Activated T-cell treated with anti-CD3 and anti-CD28 coated beads, Interleukin-2, amount 50 U/mL, for 1 hour (primary cell): ENCODE results near the gene PHKB.
"Not testable (repeated sequence)": the region's sequence is repeated elsewhere in the genome, so short reads cannot be mapped to it uniquely, and the experiment has no call there.

Experiments used
- DNase-seq: peaks from one replicate; pipeline ENCODE4 v3.0.0-alpha.2; 2020

Gene PHKB

DNA sequence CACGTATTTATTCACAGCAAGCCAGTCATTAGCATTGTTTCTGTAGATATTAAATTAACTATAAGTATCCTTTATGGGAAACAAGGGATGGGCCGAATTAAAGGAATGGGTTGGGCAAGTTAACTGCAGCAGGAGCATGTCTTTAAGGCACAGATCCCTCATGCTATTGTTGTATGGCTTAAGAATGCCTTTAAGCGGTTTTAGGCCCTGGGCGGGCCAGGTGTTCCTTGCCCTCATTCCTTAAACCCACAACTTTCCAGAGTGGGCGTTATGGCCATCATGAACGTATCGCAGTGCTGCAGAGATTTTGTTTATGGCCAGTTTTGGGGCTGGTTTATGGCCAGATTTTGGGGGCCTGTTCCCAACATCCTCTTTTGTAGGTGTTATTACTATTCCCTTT is 9.1 kb downstream of the PHKB start:
- DNase-seq, result no peak

DNA sequence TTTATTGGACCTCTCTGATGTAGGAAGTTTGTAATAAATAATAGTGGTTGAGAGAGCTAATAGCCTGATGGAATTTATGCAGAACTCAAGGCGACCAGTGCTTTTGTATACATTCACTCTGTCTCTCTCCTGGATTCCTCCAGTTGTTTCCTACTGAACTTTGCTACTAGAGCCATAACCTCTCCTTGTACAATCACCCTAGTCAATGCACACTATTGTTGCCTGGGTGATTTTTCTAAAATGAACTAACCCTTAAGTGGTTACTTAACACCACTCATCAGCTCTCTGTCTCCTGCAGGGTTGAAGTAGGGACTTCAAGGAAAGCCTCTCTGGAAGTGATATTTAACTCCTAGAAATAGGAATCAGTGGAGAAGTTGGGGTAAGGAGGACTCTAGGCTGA is 9.7 kb downstream of the PHKB start:
- no peak for DNase-seq

DNA sequence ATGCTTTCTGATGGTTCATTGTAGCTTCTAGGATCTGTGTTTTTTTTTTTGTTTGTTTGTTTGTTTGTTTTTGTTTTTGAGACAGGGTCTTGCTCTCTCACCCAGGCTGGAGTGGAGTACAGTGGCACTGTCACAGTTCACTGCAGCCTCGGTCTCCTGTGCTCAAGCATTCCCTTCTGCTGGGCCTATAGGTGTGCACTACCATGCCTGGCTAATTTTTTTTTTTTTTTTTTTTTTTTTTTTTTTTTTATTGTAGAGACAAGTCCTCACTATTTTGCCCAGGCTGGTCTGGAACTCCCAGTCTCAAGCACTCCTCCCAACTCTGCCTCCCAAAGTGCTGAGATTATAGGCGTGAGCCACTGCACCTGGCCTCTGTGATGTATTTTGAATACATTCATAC is 11.9 kb downstream of the PHKB start:
- not testable (repeated sequence) for DNase-seq

GRCh38 chr16:47473792-47474191 is 12.7 kb downstream of the PHKB start:
- DNase-seq, result no peak

- no peak for DNase-seq
Observed at GRCh38 chr16:47475786-47476185, 14.7 kb downstream of the PHKB start.

DNA sequence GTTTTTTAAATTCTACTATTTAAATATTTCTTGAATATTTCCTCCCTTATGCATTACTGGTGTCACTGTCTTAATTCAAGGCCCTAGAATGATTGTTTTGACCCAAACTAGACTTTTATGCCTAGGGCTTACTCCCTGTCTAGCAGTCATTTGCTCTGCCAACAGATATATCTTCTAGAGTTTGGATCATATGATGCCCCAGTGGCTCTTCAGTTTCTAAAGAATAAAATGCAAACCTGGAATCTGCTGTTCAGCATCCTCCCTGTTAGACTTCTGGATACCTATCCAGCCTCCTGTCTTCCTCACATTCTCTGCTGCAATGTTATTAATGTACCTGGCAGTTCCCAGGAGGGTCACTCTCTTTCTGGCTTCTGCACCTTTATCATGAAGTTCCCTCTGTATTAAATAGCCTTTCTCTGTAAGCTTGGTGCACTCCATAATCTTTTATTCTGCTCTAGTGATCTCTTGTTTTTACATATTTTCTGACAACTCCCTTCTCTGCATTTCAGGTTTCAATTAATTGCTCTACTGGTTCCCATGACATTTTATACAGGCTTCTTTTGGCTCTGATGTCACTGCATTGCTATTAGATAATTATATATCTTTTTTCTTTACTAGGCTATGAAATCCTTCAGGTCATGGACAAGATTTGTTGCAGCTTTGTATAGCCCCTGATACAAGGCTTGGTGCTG is 15.7 kb downstream of the PHKB start:
- no peak for DNase-seq

DNA sequence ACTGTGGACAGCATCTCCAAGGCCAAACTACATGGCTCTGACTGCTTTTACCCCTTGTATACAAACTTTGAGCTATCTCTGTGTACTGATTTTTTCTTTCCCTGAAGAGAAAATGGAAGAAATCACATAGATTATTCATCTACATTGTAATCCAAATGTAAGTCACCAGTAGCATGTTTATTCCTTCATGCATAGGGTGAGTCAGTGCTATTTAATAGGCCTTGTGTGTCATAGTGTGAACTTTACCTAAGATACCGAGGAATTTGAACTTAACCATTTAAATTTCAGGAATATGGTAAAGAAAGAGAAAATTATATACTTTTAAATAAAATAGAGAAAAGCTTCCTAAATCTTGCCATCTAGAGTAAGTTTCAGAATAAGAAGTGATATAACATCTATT is 16.5 kb downstream of the PHKB start:
- no peak for DNase-seq

DNA sequence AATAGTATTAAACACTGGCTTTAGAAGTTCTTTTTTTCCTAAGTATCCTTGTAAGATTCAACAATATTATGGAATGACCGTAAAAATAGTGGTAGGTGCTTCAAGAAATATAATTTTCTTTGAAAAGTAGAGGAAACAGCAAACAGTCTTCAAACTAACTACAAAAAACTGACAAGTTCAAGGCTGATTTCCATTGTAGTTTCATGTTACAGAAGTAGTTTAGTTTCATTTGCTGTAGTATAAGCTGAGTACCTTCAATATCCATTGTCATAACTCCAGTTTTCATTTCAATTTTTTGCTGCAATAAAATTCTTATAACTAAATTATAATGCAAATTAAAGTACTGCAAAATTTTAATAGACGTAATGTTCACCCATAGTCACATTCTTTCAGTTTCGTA is 19.3 kb downstream of the PHKB start:
- no peak for DNase-seq

GRCh38 chr16:47481698-47482374 is 20.7 kb downstream of the PHKB start:
- DNase-seq, result no peak

GRCh38 chr16:47483616-47484015 is 22.5 kb downstream of the PHKB start:
- no peak for DNase-seq

DNA sequence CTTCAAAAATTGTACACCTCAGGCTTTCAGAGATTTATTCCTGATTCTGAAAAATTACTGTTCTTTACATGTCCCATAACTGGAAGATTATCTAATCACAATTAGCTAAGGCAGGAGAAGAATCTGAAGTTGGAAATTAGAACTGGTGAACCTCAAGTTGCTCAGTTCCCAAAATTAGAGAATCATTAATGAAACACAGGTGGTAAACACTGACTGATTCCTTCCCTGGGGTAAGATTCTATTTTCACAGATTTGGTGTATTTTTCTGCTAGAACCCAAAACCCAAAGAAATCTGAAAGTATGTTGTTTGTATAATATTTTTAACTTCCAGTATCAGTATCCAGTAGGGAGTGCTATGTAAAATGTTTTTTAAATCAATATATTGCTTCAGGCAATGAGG is 25.7 kb downstream of the PHKB start:
- DNase-seq, result no peak

GRCh38 chr16:47488051-47488450 is 26.9 kb downstream of the PHKB start:
- DNase-seq, result no peak

DNA sequence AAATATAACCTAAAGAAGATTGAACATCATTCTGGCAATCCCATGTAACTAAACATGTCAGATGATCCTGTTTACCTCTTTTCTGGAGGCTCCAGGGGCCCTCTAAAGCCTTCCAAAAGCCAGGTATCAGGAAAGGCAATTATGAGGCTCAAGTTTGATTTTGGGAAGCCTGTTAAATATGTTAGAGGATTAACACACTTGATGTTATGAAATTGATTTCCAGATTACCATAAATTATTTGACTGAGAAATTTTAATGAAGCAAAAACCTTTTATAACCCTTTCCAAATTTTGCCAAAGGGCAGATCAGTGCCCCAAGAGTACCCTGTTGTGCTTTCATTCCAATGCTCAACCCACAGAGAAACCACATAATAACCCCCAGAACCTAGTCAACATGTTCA is 29.3 kb downstream of the PHKB start:
- no peak for DNase-seq

GRCh38 chr16:47492036-47492427 is 30.9 kb downstream of the PHKB start:
- DNase-seq, result no peak

DNA sequence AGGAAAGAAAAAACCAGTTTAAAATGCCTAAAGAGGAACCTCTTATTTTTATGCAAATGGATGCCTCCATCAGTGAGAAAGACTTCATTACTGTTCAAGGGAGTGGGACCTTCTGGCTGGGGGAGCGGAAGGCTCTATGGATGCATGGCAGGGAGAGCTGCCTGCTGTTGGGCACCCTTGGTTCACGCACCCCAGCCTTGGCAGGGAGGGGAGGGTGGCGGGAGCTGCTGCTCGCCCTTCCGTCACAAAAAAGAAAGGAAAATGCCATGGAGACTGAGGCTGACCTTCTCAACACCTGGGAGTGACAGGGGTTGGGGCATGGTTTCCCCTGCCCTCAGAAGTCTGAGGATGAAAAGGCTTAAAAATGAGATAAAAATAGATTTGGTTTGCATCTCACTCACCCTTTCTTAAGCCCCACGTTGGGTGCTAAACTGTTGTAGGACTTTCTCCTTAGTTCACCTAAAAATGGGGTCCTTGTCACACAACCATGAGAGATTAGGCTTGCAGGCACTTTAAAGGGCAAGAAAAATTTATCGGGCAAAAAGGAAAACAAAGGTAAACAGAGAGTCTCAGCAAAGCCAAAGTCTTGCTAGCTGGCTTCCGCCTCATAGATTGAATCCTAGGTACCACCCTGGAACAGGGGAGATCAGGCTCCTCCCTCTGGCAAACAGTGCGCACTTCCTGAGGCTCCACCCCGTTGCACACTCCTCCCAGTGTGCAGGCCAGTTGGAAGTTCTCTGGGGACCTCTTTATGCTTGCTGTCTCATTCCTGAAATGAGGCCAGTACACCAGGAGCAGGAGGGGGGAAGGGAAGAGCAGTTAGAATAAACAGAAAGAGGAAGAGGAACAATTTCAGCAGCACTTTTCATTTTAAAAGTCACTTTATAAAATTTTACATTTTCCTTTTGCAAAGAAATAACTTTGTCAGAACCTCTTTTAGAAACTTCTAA is 31.6 kb downstream of the PHKB start:
- no peak for DNase-seq

DNA sequence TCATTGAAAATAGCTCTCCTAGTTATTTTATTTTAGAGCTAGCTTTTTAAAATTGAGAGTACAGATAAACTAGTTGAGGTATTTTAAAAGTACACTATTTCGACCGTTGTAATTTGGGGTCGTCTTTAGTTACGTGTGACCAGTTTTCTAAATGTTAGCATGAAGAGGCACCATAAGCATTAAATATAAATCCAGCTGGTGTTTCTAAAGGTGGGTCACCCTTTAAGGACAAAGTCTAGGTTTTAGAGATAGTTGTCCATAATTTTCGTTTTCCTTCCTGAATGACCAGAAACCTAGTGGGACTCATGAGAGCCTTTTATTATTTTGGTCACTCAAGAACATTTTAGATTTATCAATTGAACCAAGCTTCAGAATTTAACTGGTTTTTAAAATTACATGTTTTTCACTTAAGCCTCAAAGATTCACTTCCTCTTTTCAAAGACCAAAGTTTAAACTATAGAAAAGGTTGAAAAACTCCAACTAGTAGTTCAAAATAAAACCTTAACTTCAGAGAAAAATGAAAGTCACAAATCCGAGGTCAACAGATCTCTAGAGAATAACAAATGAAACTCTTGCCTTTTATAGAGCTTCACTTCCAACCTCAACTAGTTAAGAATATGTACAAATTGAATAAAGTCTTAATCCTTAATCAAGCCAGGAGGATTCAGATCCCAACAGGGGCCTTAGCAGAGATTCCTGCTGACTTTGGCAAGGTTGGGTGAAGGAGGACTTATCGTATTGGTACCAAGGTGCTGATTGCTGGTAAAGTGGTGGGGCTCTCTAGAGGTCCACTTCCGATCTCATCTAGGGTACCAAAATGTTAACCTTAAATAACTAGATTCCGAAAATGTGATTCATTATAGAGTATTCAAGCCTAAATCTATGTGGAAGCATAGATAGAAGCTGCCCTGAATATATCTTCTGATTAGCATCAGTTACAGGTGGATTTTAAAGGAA is 32.5 kb downstream of the PHKB start:
- no peak for DNase-seq

- no peak for DNase-seq
Observed at GRCh38 chr16:47499080-47499699, 38.1 kb downstream of the PHKB start.

GRCh38 chr16:47499700-47500264 is 38.7 kb downstream of the PHKB start:
- no peak for DNase-seq

DNA sequence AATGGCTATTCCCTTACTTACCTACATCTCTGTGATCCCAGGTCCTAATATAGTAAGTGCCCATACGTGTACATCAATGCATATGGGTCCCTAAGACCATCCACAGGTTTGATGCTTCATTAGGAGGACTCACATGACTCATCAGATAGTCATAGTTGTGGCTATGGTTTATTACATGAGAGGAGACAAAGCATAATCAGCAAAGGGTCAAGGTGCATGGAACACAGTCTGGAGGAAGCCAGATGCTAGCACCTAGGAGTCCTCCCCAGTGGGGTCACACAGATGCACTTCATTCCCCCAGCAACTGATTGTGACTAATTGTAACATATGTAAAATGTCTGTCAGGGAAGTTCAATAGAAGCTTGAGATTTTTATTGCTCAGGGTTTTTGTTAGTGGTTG is 42.8 kb downstream of the PHKB start:
- DNase-seq, result no peak

- no peak for DNase-seq
Observed at GRCh38 chr16:47504599-47504998, 43.5 kb downstream of the PHKB start.

DNA sequence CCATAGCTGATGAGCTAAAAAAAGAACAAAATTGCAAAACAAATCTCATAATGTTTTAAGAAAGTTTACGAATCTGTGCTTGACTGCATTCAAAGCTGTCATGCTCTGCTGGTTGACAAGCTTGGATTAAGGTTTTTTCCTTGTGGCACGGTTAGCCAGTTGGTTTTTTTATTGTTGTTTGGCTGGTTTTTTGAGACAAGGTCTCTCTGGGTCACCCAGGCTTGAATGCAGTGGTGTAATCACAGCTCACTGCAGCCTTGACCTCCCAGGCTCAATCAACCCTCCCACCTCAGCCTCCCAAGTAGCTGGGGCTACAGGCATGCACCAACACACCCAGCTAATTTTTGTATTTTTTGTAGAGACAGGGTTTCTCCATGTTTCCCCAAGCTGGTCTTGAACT is 45.7 kb downstream of the PHKB start:
- no peak for DNase-seq

GRCh38 chr16:47507701-47508100 is 46.6 kb downstream of the PHKB start:
- no peak for DNase-seq
